H4 (cell line): ENCODE measurements around the gene ENHO. TPM values are rescaled to one million over a fixed set of nuclear protein-coding genes. Genes with fewer than 3 reads are reported as not detected.

Experiments used
- DNase-seq: peaks from one replicate; pipeline ENCODE4 v3.0.0-alpha.2; 2015; ENCODE audit warnings: low spot score
- total RNA-seq: library from RNA; depleted of rRNA; stranded (reverse); fragments of >200 nt; shearing (Covaris generic); gene quantifications from 2 replicates; pipeline ENCODE4 v1.2.3, GENCODE V29; 2014

ENHO gene
- total RNA-seq, 1 experiment from 2014 or later = 2.3 TPM

- no peak for DNase-seq
Observed at GRCh38 chr9:34524349-34524748, 1.6 kb upstream of the ENHO start.

DNA sequence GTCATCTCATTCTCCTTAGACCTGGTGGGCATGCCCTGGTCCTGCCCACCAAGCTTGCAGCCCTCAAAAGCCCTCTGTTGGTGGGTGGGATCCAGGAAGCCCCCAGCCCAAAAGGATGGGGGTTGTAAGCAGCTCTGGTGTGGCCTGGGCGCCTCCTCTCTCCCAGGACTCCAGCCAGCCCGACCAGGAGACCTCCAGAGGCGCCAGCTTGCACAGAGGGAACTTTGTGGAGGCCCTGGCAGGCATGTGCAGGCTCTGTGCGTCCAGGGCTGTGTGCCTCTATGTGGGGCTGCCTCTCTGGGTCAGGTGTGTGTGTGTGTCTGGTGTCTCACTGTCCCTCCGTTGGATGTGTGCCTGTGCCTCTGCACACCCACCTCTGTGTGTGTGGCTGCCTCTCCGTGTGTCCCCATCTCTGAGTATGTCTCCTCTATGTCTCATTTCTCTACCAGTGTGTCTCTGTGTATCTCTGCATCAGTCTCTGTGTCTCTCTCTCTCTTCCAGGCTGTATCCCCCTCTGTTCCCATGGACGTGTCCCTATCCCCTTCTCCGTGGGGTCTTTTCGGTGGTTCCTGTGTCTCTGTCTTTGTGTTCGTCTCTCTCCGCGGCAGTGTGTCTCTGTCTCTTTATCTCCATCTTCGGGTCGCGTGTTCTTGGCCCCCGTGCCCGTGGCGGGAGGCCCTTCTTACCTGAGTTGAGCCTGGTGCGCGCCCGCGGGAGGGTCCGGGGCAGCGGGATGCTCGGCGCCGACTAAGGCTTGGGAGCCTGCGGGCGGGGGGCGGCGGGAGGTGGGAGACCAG lies 501 bp downstream of the ENHO start:
- DNase-seq = no peak

GRCh38 chr9:34521406-34522045 lies 1.3 kb downstream of the ENHO start:
- DNase-seq = no peak

- no peak for DNase-seq
Observed at GRCh38 chr9:34520505-34521385, 2.0 kb downstream of the ENHO start.

GRCh38 chr9:34520096-34520495 lies 2.7 kb downstream of the ENHO start:
- no peak for DNase-seq

DNA sequence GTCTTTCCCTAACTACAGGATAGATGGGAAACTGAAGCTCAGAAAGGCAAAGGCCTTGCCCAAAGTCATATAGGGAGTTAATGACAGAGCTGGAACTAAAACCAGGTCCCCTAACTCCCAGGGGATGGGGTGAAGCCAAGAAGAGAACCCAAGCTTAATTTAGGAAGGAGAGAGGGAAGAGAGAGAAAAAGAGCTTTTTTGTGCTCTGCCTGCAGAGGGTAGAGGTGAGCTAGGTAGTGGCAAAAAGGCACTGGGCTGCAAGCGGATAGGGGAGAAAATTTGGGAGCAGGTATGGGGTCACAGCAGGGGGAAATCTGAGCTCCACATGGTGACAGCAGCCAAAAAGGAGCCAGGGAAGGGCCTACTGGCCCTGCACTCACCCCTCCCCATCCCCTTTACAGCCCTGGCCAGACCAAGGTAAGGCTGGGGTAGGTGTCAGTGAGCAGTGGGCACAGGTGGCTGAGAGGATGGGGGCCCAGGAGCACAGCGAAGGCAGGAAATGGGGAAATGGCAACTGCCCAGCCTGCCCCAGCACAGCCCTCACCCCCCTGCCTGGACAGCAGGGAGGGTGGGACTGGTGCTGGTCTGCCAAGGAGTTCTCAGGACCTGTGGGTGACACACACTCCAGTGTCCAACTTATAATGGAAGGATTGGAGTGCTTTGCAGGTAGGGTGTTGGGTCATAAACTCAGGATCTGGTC lies 3.3 kb downstream of the ENHO start:
- DNase-seq = no peak

- DNase-seq = no peak
Observed at GRCh38 chr9:34518896-34519295, 3.9 kb downstream of the ENHO start.

- DNase-seq = no peak
Observed at GRCh38 chr9:34518110-34518616, 4.6 kb downstream of the ENHO start.

- DNase-seq = no peak
Observed at GRCh38 chr9:34517185-34517584, 5.6 kb downstream of the ENHO start.

GRCh38 chr9:34515959-34516358 lies 6.8 kb downstream of the ENHO start:
- no peak for DNase-seq

GRCh38 chr9:34514816-34515215 lies 8.0 kb downstream of the ENHO start:
- DNase-seq = no peak

DNA sequence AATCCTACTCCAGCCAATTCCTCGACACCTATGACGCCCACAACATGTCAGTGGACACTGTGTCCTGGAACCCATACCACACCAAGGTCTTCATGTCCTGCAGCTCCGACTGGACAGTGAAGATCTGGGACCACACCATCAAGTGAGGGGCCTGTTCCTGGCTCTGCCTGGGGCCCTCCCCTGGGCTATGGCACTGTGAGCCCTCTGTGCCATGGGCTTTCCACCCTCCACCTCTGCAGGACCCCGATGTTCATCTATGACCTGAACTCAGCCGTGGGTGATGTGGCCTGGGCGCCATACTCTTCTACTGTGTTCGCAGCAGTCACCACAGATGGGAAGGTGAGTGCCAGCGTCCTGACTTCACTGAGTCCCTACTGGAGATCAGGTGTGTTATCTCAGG lies 8.4 kb downstream of the ENHO start:
- DNase-seq = no peak

DNA sequence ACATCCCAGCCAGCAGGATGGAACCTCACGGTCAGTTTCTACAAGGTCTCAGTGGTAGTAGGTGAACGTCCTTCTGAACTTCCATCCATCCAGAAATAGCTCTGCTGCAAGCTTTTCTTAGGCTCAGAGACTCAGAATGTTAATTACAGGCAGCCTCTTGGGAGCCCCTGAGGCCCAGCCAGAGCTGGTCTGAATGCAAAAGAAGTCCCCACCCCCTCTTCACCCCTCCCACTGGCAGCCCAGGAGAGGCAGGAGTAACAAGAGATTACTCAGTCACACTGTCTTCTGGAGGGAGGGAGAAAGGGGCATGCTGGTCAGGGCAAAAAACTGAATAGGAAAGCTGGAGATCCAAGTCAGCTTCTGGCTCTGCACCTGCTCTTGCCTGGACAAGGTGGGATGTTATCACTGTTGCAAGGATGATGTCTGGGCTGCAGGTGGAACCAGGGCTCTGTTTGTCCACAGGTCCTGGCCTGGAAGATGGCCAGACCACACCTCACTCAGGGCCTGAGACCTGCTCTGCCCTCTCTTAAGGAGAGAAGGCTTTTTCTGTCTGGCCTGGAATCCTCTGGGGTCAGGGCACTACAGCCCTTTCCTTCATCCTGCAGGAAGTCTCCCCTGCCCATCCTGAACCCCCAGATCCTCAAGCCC lies 9.1 kb downstream of the ENHO start:
- DNase-seq = no peak

GRCh38 chr9:34512131-34513078 lies 10.4 kb downstream of the ENHO start:
- no peak for DNase-seq

DNA sequence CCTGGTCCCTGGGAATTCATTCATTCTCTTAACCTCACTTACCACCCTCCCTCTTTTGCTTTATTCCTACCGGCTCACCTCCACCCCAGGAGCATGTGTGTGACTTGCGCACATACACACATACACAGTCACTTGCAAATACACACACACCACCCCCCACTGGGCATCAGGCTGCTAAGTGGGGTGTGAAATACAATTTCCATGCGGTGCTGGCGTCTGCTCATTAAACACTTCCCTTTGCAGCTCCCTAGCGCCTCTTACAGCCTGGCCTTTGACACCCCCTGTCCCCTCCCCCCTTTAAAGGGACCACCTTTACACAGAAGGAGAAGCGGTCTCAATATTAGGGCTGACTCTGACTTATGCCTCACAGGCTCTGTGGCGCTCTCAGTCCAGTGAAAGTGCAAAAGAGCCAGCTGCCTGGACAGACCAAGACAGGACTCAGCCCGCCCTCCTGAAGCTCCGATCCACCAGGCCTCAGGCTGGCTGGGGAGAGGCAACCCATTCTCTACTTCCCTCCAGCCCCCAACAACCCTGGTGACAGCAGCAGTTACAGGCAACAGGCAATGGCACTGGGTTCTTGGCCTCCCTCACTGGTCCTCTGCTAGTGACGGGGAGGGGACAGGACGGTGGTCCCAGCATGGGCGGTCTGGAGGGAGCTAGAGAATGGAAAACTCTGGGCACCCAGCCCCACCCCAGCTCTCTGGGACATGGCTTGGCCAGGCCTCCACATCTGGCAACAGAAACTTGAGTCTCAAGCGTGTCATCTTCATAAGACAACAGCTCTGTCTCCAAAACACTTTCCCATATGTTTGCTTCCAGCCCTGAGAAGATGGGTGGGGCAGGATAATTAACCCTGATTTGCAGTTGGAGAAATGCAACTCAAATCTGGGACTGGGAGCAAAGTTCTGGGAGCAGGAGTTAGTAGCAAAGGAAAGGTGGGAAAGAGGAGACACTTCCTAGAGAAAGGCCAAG lies 12.0 kb downstream of the ENHO start:
- DNase-seq = no peak

DNA sequence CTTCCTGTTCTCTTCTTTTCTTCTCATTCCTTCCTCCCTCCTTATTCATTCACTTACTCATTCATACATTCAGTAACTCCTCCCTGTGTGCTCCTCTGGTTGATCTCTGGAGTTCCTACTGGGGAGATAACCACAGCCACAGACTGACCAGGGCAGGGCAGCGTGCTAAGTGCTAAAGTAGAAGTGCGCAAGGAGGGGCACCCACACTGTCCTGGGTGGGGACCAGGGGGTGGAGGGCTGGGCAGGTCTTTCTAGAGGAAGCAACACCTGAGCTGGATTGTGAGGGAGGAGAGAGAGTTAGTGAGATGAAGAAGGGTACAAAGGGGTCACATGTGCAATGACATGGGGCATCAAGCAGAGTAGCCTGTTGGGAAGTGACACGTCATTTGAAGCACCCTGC lies 13.8 kb downstream of the ENHO start:
- no peak for DNase-seq

GRCh38 chr9:34508463-34508862 lies 14.3 kb downstream of the ENHO start:
- no peak for DNase-seq

DNA sequence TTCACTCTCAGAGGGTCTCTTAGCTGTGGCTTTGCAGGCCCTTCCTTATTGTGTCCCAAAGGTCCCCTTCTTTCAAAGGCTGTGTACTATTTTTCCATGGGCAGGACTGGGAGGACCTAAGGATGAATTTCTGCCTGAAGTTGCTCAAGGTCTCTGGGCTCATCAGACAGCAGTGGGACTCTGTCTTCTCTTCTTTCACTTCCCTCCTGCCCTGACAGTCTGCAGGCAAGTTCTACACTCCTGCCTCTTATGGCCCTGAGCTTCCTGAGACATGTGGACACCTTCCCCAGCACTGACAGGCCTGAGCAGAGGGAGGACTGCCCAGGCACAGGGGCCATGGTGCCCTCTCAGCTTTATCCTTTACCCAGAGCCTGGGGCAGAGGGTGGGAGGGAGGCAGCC lies 14.8 kb downstream of the ENHO start:
- DNase-seq = no peak

DNA sequence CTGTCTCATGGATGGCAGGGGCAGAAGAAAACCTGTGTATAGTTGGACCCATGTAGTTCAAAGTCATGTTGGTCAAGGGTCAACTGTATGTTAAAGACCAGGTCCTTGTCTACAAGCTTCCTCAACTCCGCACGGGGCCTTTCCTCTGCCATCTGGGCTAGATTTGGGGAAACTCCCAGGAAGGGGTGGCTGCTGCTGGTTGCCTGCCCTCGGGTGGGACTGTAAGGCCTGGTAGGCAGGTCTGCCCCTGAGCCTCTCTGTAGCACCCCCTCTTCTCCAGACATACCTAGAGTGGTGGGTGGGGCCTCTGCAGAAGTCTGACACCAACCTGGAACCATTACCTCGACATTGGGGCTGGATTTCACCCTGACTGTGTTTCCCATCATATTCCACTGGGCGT lies 15.2 kb downstream of the ENHO start:
- DNase-seq = no peak
